ENCODE results near the gene STK38L.
"Not testable (repeated sequence)": the region's sequence is repeated elsewhere in the genome, so short reads cannot be mapped to it uniquely, and the experiment has no call there.

The STK38L gene

DNA sequence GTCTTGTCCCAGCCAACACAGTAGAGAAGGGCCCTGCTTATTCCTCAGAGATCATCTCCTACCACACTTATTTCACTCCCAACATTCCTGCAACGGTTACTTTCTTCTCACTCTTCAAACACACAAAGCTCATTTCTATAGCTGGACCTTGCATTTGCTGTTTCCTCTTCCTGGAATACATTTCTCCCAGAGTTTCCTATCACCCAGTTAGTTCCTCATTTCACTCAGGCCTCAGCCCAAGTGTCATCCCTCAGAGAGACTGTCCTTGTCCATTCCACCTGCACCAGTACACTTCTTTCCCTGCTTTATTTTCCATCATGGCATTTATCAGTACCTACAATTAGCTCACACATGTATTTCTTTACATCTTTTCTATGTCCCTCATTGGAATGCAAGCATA is 14.7 kb upstream of the STK38L start:
- no peak for DNase-seq

DNA sequence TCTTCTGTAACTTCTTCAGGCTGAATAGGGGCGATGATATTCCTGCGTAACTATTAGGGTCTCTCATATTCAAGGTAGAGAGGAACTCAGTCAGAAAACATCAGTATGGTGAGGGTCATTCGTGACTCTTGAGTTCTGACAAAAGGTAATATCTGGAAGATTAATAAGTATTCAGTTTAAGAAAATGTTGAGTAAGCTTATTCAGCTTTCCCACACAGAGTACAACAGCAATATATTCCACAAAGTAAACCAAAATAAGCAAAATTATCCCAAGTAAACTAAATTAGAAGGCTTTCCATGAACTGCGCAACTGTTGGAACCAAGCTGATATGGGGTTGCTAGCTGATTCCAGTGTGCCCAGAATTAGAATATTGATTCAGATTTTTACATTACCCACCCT is 12.7 kb upstream of the STK38L start:
- DNase-seq: not testable (repeated sequence)

DNA sequence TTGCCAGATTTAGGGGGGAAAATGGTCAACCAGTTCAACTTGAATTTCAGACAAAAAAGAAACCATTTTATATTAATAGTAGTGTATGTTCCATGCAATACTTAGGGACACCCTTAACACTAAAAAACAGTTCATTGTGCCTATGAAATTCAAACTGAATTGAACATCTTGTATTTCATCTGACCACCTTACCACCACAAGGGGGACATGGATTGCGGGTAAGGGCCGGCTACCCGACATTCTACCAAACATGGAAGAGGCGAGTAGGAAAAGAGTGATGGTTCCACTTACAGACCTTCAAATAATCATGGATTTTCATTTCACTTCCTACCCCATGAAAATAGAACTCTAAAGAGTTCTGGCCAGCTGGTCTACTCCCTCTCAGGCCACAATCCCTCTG is 10.3 kb upstream of the STK38L start:
- DNase-seq: no peak

DNA sequence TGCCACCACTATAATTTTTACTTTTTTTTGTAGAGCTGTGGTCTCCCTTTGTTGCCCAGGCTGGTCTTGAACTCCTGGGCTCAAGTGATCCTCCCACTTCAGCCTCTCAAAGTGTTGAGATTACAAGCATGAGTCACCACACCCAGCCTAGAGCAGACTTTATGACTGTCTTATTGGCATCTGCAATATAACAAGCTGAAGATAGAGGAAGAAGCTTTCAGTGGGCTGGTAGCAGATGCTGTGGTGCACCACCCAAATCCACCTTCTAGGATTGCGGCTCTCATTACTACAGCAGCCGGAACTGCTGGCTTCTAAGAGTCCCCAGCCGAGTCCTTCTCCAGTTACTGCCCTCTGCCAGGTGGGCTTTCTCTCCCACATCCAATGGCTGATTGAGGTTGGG is 7.6 kb upstream of the STK38L start:
- DNase-seq: no peak

DNA sequence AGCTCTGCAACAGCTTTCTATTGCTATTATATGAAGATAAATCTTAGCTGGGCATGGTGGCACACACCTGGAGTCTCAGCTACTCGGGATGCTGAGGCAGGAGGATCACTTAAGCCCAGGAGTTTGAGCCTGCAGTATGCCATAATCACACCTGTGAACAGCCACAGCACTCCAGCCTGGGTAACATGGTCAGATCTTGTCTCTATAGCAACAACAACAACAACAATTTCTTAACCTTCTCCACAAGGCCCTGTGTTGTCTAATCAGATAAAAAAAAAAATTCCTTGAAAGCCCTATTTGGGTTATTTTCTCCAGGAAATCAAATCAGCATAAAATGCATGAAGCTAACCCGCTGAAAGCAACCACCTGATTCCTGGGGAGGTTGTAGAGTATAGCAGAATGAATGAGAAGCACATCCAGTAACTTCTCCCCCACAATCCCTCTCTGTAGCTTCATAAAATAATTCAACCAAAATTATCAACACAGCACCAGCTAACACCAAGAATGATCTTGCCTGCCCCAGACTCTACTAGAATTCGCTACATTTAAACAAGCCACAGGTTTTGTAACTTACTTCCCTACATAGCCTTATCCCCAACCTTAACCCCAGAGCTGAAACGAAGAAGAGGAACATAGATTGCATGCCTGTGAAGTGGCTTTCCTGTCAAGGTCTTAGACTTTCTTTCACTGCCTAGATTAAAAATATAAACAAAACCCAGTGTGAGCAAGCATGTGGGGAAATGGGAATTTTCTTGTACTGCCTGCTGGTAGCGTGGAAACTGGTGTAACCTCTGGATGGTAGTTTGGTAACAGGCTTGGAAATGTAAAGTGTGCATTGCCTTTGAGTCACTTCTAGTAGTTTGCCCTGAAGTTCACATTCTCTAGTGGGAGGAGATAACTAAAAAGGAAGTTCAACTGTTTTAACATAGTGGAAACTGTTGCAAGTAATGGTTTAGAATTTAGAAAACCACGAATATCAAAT is 6.0 kb upstream of the STK38L start:
- no peak for DNase-seq

DNA sequence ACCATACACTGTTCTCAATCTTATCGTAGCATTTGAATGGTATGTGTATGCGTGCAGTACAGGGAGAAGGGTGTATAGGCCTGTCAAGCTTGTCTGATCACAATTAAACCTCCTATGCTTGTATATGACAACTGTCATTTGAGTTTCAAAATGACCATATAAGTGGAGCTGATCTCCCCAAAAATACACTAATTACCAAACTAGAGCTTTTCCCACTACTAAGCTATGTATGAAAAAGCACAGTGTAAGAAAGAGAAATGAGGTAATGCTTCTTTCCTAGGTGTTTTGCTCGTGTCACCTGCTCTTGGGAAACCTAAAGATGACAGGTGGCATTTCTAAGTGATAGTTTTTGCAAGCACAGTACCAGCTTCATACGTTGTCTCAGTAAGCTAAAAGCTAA is 1.1 kb upstream of the STK38L start:
- no peak for DNase-seq

DNA sequence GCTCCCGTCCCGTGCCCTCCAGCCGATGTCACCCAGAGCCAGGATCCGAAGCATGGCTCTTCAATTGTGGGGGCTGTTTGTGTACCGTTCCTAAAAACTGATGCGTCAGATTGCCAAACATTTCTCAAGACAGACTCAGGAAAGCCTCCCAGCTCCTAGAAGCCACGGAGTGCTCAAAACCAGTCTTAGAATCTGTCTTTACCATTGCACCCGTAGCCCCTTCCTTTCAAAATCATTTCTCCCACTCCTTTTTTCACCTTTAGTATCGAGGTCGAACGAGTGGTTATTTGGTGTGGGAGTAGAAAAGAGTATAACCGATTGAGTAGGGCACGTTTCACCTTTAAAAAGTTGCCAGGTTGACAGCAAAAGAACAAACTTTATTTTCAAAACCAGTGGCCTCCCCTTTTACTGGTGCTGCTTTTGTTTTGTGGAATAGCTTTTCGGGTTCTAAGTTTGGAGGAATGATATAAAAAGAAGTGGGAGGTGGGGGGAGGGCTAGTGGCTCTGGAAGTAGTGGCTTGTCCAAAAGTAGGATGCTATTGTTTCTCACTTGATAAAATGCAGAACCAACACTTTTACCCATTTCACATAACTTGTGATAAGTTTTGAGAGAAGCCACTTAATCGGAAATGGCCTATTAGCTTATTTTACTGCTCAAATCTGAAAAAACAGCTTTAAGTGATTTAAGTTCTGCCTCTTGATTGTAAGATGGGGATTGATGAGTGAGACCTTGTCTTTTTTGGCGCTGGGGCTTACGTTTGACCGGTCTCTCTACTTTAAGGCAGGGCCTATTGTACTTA is 803 bp downstream of the STK38L start:
- no peak for DNase-seq

DNA sequence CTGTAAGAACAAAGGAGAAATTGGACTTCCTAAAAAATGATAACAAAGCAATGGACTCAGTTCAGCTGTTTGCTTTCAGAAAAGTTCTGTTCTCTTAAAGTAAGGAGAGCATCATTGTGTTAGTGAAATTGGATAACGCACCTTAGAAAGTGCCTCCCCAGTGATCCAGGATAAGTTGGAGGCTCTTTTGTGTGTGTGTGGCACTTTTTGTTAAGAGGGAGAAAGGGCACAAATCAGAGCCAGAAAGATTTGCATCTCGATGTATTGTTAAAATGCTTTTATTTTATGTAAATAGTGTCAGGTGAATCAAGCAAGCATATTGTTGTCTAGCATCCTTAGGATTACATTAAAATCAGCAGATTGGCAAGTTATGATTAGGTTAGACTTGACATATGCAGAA is 2.1 kb downstream of the STK38L start:
- no peak for DNase-seq

DNA sequence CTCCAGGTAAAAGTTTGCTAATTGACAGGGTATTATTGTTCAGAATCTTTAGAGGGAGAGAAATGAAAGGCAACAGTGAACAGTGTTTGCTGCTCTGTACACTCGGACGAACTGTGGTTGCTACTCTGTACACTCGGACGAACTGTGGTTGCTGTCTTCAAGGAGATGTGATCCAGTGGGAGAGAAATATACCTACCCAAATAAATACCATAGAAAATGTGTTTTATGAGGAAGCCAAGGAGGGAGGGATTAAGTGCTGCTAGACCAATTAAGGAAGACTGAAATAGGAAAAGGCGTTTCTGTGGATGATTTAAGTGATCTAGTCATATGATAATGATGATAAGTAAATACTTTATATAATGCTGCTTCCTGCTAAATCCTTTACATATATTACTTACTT is 2.7 kb downstream of the STK38L start:
- DNase-seq: no peak

DNA sequence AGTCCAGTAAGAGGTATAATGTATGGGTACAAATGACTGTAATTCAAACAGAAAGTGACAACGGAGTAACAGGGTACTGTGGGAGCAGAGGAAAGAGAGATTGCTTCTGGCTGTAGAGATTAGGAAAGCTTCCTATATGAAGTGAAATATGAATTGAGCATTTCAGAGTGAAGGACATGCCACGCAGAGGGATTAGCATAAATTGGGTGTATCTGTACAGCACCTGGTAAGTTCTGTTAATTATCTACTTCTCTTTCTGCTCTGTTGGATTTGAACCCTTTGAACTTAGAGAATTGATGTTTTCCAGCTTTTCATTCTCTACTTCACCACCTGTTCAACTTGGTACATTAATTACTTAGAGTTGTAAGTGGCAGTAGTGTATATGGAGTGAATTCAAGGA is 8.8 kb downstream of the STK38L start:
- DNase-seq: no peak

DNA sequence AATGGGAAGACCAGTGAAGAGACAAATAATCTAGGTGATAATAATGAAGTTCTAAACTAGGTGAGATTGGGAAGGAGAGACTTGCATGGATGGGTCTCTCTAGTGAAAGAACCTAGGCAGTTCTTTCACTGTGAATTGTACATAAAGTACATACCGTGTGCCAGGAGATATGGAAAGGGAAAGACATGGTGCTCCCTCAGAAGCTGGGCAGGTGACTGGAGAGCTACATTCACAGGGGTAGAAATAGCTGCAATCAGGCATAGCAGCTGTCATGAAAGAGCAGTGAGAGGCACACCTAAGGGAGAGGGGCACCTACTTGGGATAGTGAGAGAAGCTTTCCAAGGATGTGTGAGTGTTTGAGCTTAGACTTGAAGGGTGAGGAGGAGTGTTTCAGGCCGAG is 9.3 kb downstream of the STK38L start:
- DNase-seq: no peak

DNA sequence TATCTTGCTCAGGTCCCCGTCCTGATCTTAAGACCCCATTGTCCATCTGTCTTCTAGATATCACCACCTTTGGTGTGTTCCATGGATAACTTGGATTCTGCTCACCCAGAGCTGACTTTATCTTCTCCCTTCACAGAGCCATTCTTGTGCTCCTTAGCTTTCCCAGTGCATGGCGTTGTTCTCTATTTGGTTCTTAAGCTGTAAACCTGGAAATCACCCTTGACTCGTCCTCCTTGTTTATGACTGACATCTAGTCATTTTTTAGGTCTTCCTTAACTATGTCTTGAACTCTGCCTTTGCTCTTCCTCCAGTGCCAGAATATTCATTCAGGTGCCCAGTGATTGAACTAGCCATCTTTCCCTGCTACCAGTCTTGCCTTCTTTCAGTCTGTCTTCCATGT is 11.7 kb downstream of the STK38L start:
- DNase-seq: no peak

DNA sequence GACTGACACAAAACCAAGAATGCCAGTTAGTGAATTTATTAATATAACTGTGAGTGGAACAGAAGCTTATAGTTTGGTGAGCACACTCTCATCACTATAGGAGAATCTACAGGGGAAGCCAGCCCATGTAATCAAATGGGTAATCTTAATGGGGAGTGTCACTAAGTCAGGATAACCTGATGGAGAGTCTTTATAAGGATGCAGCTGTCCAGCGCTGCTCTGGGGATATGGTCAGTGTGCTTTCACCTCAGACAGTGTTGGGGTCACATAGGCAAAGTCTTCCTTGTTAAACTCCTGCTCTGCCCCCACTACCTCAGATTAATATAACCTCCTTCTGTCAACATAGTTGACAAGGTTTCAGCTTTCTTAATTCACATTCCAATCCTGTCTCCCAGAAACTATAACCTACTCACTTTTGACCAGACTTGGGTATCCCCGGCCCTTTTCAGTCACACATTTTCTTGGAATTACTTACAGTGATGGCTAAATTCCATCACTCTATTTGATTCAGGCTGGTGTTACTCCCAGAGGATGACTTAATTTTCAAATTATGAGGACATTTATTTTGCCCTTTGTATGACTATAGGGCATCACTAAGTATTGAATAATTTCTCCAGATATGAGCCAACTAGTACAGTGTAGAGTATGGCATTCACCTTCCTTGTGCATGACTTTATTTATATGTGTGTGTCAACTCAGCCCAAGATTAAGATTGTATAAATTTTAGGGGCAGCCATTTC is 13.2 kb downstream of the STK38L start:
- no peak for DNase-seq

DNA sequence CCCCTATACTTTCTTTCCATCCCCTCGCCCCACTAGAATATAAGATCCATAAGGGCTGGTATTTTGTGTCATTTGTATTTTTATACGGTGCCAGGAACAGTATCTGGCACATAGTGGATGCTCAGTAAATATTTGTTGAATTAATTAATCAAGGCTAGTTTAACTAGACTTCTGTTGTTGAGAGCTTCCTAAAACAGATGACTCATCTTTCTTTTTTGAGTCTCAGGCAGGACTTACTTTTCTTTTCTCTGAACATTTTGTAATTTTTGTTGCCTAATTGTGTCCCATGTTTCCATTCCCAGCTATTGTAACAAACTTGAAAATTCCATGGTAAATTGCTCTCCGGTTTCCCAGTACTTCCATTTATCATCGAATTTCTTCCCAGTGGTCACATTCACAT is 16.7 kb downstream of the STK38L start:
- DNase-seq: no peak

DNA sequence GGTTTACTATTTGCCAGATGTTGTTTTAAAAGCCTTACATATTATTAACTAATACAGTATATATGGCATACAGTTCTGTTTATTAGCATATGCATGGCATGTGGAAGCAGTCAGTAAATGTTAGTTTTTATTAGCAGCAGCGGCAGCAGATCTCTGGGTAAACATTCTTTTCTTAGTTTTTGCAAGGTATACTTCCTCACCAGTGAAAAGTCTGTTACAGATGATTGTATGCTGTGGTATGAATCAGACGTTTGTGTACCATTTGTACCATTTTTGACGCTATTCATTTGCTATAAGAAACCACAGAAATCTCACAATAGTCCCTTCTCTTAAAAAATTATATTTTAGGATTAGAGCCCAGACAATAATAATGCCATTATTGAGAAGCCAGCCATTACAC is 17.8 kb downstream of the STK38L start:
- no peak for DNase-seq

DNA sequence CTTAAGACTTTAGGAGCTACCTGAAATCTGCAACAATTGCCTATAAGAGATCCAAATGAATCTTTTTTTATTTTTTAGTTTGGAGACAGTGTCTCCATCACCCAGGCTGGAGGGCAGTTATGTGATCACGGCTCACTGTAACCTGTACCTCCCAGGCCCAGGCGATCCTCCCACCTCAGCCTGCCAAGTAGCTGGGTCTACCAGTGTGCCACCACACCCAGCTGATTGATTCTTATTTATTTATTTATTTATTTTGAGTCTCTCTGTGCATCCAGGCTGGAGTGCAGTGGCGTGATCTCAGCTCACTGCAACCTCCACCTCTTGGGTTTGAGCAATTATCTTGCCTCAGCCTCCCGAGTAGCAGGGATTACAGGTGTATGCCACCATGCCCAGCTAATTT is 26.1 kb downstream of the STK38L start:
- no peak for DNase-seq

DNA sequence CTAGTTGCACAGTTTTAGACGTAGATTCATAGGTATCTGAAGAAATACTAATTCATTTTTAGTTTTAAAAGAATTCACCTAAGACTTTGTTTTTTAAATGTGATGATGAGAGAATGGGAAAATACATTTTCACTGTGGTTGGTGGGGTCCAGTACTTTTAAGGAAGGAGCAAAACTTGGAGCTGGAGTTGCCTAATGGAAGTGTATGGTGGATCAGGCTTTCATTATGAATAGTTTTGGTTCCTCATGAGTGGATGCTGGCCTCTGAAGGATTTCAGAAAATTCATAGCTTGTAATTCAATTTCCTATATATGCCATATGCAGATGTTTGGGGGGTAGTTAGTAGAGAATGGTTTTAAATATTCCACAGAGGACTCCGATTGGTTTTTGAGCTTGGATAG is 27.1 kb downstream of the STK38L start:
- DNase-seq: no peak

DNA sequence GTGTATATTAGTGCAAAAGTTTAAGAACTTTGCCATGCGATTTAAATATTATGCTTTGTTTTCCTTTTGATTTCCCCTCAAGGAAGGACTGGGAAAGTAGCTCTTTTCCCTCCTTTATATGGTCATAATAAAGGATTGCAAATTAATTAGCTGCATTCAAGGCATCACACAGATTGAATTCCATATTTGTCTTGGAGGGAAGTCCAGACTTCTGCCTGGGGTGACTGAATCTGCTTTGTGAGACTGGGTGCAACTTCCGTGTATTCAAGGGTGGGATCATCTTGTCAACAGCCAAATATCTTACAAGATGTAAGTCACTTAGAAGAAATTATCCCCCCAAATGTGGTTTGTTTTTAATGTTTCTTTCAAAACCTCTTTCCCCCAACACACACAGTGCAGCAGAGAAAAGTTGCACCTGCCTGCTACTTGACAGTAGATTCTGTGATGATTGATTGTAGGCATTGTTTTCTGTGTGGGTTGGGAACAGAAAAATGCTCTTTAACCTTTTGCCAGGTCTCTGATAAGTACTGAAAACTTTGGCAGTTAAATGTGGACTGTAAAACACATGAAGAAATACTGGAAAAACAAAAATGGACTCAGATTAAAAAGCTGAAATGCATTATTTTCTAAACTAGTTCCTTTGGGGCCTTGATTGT is 28.4 kb downstream of the STK38L start:
- DNase-seq: no peak

DNA sequence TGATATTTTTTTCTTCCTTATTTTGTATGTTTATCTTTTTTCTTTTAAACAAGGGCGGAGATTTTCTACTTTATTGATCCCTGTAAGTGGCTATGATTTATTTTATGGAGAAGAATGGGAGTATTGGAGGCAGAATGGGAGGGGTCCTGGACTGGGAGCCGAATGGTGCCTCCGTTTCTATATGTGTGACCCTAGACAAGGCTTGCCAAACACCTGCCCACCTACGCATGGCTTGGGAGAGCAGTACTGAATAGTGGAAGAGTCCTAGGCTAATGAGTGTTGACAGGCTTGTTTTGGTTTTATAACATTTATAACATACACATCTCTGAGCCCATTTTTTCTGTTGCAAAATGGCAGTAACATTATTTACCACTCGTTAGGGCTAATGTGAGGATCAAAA is 29.0 kb downstream of the STK38L start:
- no peak for DNase-seq

DNA sequence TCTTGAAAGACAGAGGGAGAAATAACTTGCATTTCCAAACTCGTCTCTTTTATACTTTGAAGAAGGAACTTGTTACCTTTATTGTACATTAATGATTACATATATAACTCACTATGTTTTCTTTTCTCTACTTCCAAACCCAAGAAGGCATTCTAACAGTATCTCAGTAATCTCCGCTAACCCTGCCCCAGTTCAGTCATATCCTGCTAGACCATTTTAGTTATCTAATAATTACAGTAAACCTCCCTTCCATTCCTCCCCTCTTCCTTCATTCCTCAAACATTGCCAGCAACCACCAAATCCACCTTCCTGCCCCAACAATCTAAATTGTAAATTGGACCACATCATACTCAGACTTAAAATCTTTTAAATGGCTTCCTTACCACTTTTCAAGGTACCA is 30.6 kb downstream of the STK38L start:
- no peak for DNase-seq

DNA sequence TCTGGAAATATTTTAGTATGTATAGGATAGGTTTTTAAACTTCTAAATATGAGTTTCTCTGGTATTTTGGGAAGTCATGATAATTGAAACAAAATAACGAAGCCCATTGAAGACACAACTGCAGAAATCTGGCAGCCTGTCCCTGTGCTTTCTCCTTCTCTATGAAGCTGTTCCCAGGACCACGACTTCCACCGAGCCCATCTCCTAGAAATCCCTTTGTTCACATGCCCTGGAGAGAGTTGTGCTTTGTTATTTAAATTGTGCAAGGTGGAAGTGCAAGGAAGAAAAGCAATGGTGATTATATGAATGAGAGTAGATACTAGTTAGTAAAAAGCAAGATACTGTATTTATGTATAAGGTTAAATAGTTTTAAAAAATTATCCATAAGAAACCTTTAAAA is 32.2 kb downstream of the STK38L start:
- DNase-seq: no peak

DNA sequence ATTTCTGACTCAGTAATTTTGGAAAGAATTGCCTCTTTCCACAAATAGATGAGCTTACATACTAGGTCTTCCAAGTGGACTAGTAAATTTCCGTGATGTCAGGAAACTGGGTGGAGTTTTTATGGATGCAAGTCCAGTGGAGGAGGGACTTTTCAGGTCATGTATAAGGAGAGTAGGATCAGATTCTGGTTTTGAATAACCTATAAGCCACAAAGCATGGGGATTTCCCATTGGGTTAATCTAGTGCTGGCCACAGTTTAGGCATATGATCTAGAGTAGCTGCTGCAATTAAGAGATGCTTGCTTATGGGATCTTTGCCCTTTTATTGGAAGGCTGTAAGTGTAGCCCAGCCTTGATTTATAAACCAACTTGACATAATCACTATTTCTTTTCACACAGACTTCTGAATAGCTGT is 33.8 kb downstream of the STK38L start:
- DNase-seq: no peak

DNA sequence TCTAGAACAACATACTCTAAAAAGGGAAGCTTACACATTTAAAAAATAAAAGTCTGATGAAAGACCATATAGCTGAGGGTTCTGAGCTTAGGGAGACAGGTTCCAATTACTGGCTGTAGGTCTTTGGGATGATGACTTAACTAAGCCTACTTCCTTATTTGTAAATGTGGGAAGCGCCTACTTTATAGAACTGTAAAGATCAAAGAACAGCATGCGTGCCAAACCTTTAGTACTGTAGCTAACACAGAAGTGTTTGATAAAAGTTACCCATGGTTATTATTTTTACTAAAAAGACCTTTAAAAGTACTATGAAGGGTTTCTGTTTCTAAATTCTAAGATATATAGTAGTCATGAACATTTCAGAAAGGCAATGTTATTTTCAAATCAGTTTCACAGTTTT is 35.7 kb downstream of the STK38L start:
- DNase-seq: no peak
